Upper lobe of left lung (tissue), 6 donors: ENCODE measurements around the gene PPP1R11. TPM values are rescaled to one million over a fixed set of nuclear protein-coding genes. Genes with fewer than 3 reads are reported as not detected.

Experiments used
- ATAC-seq, 2 donors: fragments of 200-7000 bp; cut with Tn5 transposase; one replicate each; pipeline ENCODE4 v1.9.1; 2022; ENCODE audit warnings: mild to moderate bottlenecking in 2 of 2, moderate library complexity in 2 of 2; ENCODE audit not compliant: low FRiP score in 2 of 2
- DNase-seq, 2 donors: peaks; one replicate each; pipeline ENCODE4 v3.0.0-alpha.2; 2019 to 2020
- H3K27ac ChIP-seq, 4 donors: fragments of 200-600 bp; sonication (generic); one replicate each; pipeline ENCODE4 v1.5.1; 2016 to 2019
- H3K27me3 ChIP-seq, 4 donors: fragments of 200-600 bp; sonication (generic); one replicate each; pipeline ENCODE4 v1.5.1; 2017 to 2019
- H3K36me3 ChIP-seq, 4 donors: fragments of 200-600 bp; sonication (generic); one replicate each; pipeline ENCODE4 v1.5.1; 2016 to 2019
- H3K4me1 ChIP-seq, 4 donors: fragments of 200-600 bp; sonication (generic); one replicate each; pipeline ENCODE4 v1.5.1; 2018 to 2019
- H3K4me3 ChIP-seq, 4 donors: fragments of 200-600 bp; sonication (generic); one replicate each; pipeline ENCODE4 v1.5.1; 2017 to 2019; ENCODE audit warnings: mild to moderate bottlenecking in 2 of 4, moderate library complexity in 1 of 4
- H3K9me3 ChIP-seq, 4 donors: fragments of 200-600 bp; sonication (generic); one replicate each; pipeline ENCODE4 v1.5.1; 2018 to 2019
- CTCF ChIP-seq, 6 experiments: fragments of 450-650 bp in 4 of 6; fragments of 200-600 bp in 2 of 6; sonication (generic) in 2 of 6; IDR thresholded peaks; one replicate each; pipeline ENCODE4 v1.5.1; 2016 to 2019; ENCODE audit warnings: antibody characterized with exemption in 6 of 6
- EP300 ChIP-seq, 4 donors: sonication (generic); formaldehyde crosslinking; IDR thresholded peaks; one replicate each; pipeline ENCODE4 v1.5.1; 2017; ENCODE audit warnings: antibody characterized with exemption in 4 of 4, control low read depth in 2 of 4
- POLR2A ChIP-seq, 4 donors: fragments of 450-650 bp; IDR thresholded peaks; one replicate each; pipeline ENCODE4 v1.5.1; 2016 to 2017; ENCODE audit warnings: antibody characterized with exemption in 4 of 4, mild to moderate bottlenecking in 2 of 4
- POLR2AphosphoS5 ChIP-seq, 2 donors: sonication (generic); formaldehyde crosslinking; IDR thresholded peaks; one replicate each; pipeline ENCODE4 v1.5.1; 2017; ENCODE audit warnings: antibody characterized with exemption in 2 of 2
- WGBS, 2 donors: methylation state at CpG; one replicate each; pipeline ENCODE4 v1.1.5; 2017 to 2018; 5-methylcytosine and 5-hydroxymethylcytosine counted together
- total RNA-seq, 6 donors: library from RNA; depleted of rRNA in 4 of 6; stranded (reverse); fragments of >200 nt in 4 of 6; gene quantifications; one replicate each; pipeline versions ENCODE4 v1.1.0 to v1.2.1, GENCODE V29; 2016 to 2021
- donor health status: DM: no; HTN: no; CAD: no; lungs with moderate emphysema.
- donor health status: DM: no; HTN: yes; CAD: no; lungs with severe emphysema.

The PPP1R11 gene
- total RNA-seq, 6 donors from 2014 or later, result 31.4 to 66.1 (median 42.7) TPM

GRCh38 chr6:30037182-30037788, 29.7 kb upstream of the PPP1R11 start:
- Histone ChIP-seq H3K4me1 (no peaks in the 10 kb centered on the region), H3K27ac (no peak overlapping the region), H3K27me3 (no peaks in the 10 kb centered on the region), H3K4me3 (no peak overlapping the region), H3K9me3 (no peaks in the 10 kb centered on the region), H3K36me3 (no peaks in the 10 kb centered on the region)
- DNase-seq (no peak), ATAC-seq (no peak)
- WGBS, 2 donors, result 54 to 57% methylated on average over 4 of the region's 4 CpGs
- peak in 4 of 6 experiments; percentile 24 to 38 (median 37) for TF ChIP-seq CTCF (IDR thresholded peaks at IDR 0.05)
- TF ChIP-seq EP300 (IDR thresholded peaks at IDR 0.05), result no peak
- TF ChIP-seq POLR2AphosphoS5 (IDR thresholded peaks at IDR 0.05), result no peak
- no peak for TF ChIP-seq POLR2A (IDR thresholded peaks at IDR 0.05)

- Histone ChIP-seq H3K9me3 (no peaks in the 10 kb centered on the region), H3K27ac (no peak overlapping the region), H3K4me3 (no peak overlapping the region), H3K4me1 (no peaks in the 10 kb centered on the region), H3K36me3 (no peaks in the 10 kb centered on the region), H3K27me3 (no peaks in the 10 kb centered on the region)
- ATAC-seq (no peak), DNase-seq (no peak)
- TF ChIP-seq POLR2A (IDR thresholded peaks at IDR 0.05) (no peak), POLR2AphosphoS5 (IDR thresholded peaks at IDR 0.05) (no peak), CTCF (IDR thresholded peaks at IDR 0.05) (no peak), EP300 (IDR thresholded peaks at IDR 0.05) (no peak)
- WGBS, 2 donors, result 88 to 92% methylated on average over 6 of the region's 6 CpGs
Measured at GRCh38 chr6:30041221-30041620, 25.8 kb upstream of the PPP1R11 start.

GRCh38 chr6:30041821-30042220, 25.2 kb upstream of the PPP1R11 start:
- Histone ChIP-seq H3K4me1 (no peaks in the 10 kb centered on the region), H3K27me3 (no peaks in the 10 kb centered on the region), H3K4me3 (no peak overlapping the region), H3K36me3 (no peaks in the 10 kb centered on the region), H3K27ac (no peak overlapping the region), H3K9me3 (no peaks in the 10 kb centered on the region)
- 74 to 83% methylated on average over 4 of the region's 4 CpGs for WGBS, 2 donors
- ATAC-seq (peak in 1 of 2 donors; percentile 41), DNase-seq (no peak)
- no peak for TF ChIP-seq CTCF (IDR thresholded peaks at IDR 0.05)

DNA sequence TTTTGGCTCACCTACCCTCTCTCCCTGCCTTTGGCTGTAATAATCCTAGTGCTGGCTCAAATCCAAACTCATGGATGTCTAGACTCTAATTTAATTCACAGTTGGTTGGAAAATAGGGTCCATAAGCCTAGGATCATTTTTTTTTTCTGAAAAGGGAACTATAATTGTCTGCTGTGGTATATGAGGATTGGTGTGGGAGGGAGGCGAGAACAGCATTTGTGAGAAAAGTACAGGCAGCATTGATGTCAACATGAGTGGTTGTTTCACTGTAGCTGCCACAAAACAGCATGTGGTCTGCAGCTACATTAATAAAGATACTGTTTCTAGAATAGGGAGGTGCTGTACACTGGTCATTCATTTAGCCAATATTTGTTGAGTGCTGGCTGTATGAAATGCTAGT, 24.5 kb upstream of the PPP1R11 start:
- H3K36me3 ChIP-seq, result no peaks in the 10 kb centered on the region
- TF ChIP-seq CTCF (IDR thresholded peaks at IDR 0.05) (no peak), EP300 (IDR thresholded peaks at IDR 0.05) (no peak), POLR2A (IDR thresholded peaks at IDR 0.05) (no peak), POLR2AphosphoS5 (IDR thresholded peaks at IDR 0.05) (no peak)
- peak in 1 of 2 donors; percentile 44 for ATAC-seq
- no peak overlapping the region for H3K4me3 ChIP-seq
- DNase-seq, result no peak
- WGBS, 2 donors, result 85 to 92% methylated on average over 1 of the region's 1 CpG
- H3K27ac ChIP-seq, result no peak overlapping the region
- no peaks in the 10 kb centered on the region for H3K9me3 ChIP-seq
- H3K4me1 ChIP-seq, result no peaks in the 10 kb centered on the region
- H3K27me3 ChIP-seq, result no peaks in the 10 kb centered on the region

DNA sequence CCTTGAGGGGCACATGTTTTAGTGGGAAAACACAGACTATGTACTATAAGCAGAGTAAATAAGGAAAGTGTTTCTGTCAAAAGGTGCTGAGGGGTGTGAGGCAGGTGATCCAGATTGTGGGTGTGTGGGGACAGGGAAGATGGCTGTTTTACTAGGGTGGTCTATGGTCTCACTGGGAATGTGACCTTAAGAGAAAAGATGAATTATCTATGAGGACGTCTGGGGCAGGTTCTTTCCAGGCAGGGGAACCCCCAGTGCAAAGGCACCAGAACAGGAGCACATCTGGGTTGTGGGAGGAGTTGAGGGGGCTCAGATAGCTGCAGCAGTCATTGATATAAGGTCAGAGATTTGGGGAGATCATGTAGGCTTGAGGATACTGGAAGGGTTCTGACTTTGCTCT, 24.1 kb upstream of the PPP1R11 start:
- Histone ChIP-seq H3K4me3 (no peak overlapping the region), H3K36me3 (no peaks in the 10 kb centered on the region), H3K9me3 (no peaks in the 10 kb centered on the region), H3K27me3 (no peaks in the 10 kb centered on the region), H3K27ac (no peak overlapping the region), H3K4me1 (no peaks in the 10 kb centered on the region)
- DNase-seq (no peak), ATAC-seq (no peak)
- 43 to 53% methylated on average over 1 of the region's 1 CpG for WGBS, 2 donors
- no peak for TF ChIP-seq POLR2A (IDR thresholded peaks at IDR 0.05)
- TF ChIP-seq CTCF (IDR thresholded peaks at IDR 0.05), result no peak
- no peak for TF ChIP-seq EP300 (IDR thresholded peaks at IDR 0.05)
- TF ChIP-seq POLR2AphosphoS5 (IDR thresholded peaks at IDR 0.05), result no peak
